Sigmoid colon (tissue), 7 donors: ENCODE data around the gene CYP2S1. TPM values are rescaled to one million over a fixed set of nuclear protein-coding genes. Genes with fewer than 3 reads are reported as not detected.

Source experiments
- polyA plus RNA-seq, 3 donors: library from polyadenylated mRNA; stranded (reverse); fragments of 200-250 nt; gene quantifications; one replicate each; pipeline ENCODE4 v1.2.3, GENCODE V29; 2013
- total RNA-seq, 4 donors: library from RNA; depleted of rRNA; stranded (reverse); fragments of >200 nt; gene quantifications; one replicate each; pipeline ENCODE4 v1.1.0, GENCODE V29; 2016
- donor health status: healthy with polysubstance abuse.
- donor health status: Bipolar disorder and iron deficiency.
- donor health status: healthy.

The CYP2S1 gene
- total and polyA plus RNA-seq, 7 donors: 0.41 to 18.6 (median 1.4) TPM

Other genes starting within 250 kb of the CYP2S1 start
- not detected for gene CYP2B6, start 201.9 kb upstream of the CYP2S1 start, total RNA-seq
- gene CYP2B6, start 201.9 kb upstream of the CYP2S1 start, polyA plus RNA-seq: 1 to 10 TPM; 2.7 to 5.8 (median 3.0) TPM
- gene CYP2A13, start 104.8 kb upstream of the CYP2S1 start, total RNA-seq: not detected
- not detected for gene CYP2A13, start 104.8 kb upstream of the CYP2S1 start, polyA plus RNA-seq
- not detected for gene CYP2F1, start 78.8 kb upstream of the CYP2S1 start, total RNA-seq
- gene CYP2F1, start 78.8 kb upstream of the CYP2S1 start, polyA plus RNA-seq: not detected
- gene AXL, start 26.0 kb downstream of the CYP2S1 start, total RNA-seq: 100 to 1,000 TPM in 1 of 4 donors, 10 to 100 TPM in 3; 85.9 to 108 (median 95.4) TPM
- 10 to 100 TPM in 1 of 3 donors, 1 to 10 TPM in 2; 5.4 to 10.7 (median 7.4) TPM for gene AXL, start 26.0 kb downstream of the CYP2S1 start, polyA plus RNA-seq
- gene HNRNPUL1, start 71.2 kb downstream of the CYP2S1 start, total RNA-seq: 100 to 1,000 TPM; 120 to 153 (median 130) TPM
- 100 to 1,000 TPM in 1 of 3 donors, 10 to 100 TPM in 2; 61.9 to 133 (median 65.0) TPM for gene HNRNPUL1, start 71.2 kb downstream of the CYP2S1 start, polyA plus RNA-seq
- gene CCDC97, start 117.0 kb downstream of the CYP2S1 start, total RNA-seq: 10 to 100 TPM in 1 of 4 donors, 1 to 10 TPM in 3; 8.7 to 16.6 (median 9.2) TPM
- gene CCDC97, start 117.0 kb downstream of the CYP2S1 start, polyA plus RNA-seq: 10 to 100 TPM; 11.3 to 23.1 (median 15.6) TPM
- gene TGFB1, start 160.7 kb downstream of the CYP2S1 start, total RNA-seq: 10 to 100 TPM; 16.4 to 27.1 (median 18.1) TPM
- gene TGFB1, start 160.7 kb downstream of the CYP2S1 start, polyA plus RNA-seq: 10 to 100 TPM in 1 of 3 donors, 1 to 10 TPM in 2; 6.5 to 25.0 (median 7.2) TPM
- gene B9D2, start 170.9 kb downstream of the CYP2S1 start, total RNA-seq: 10 to 100 TPM in 3 of 4 donors, 1 to 10 TPM in 1; 7.5 to 14.5 (median 13.6) TPM
- 10 to 100 TPM in 1 of 3 donors, 1 to 10 TPM in 2; 7.2 to 10.1 (median 8.4) TPM for gene B9D2, start 170.9 kb downstream of the CYP2S1 start, polyA plus RNA-seq
- 10 to 100 TPM; 13.6 to 47.1 (median 22.6) TPM for gene TMEM91, start 183.3 kb downstream of the CYP2S1 start, total RNA-seq
- gene TMEM91, start 183.3 kb downstream of the CYP2S1 start, polyA plus RNA-seq: 1 to 10 TPM in 2 of 3 donors, under 1 TPM in 1; 0.46 to 9.6 (median 5.8) TPM
- gene EXOSC5, start 204.1 kb downstream of the CYP2S1 start, total RNA-seq: 10 to 100 TPM in 3 of 4 donors, 1 to 10 TPM in 1; 6.6 to 21.4 (median 14.4) TPM
- 10 to 100 TPM; 11.6 to 32.7 (median 15.6) TPM for gene EXOSC5, start 204.1 kb downstream of the CYP2S1 start, polyA plus RNA-seq
- 10 to 100 TPM; 29.6 to 35.7 (median 33.6) TPM for gene BCKDHA, start 204.6 kb downstream of the CYP2S1 start, total RNA-seq
- gene BCKDHA, start 204.6 kb downstream of the CYP2S1 start, polyA plus RNA-seq: 10 to 100 TPM; 19.0 to 32.9 (median 31.2) TPM
- 1 to 10 TPM; 2.8 to 8.0 (median 5.0) TPM for gene B3GNT8, start 234.2 kb downstream of the CYP2S1 start, total RNA-seq
- gene B3GNT8, start 234.2 kb downstream of the CYP2S1 start, polyA plus RNA-seq: 10 to 100 TPM; 16.8 to 49.2 (median 28.8) TPM
- gene DMAC2, start 246.7 kb downstream of the CYP2S1 start, total RNA-seq: 10 to 100 TPM; 33.9 to 46.3 (median 41.0) TPM
- 10 to 100 TPM; 40.8 to 58.0 (median 45.7) TPM for gene DMAC2, start 246.7 kb downstream of the CYP2S1 start, polyA plus RNA-seq
- not detected for gene ERICH4, start 249.9 kb downstream of the CYP2S1 start, total RNA-seq
- not detected for gene ERICH4, start 249.9 kb downstream of the CYP2S1 start, polyA plus RNA-seq